Measurements from ENCODE around the gene HERC4.
"Not testable (repeated sequence)": the region's sequence is repeated elsewhere in the genome, so short reads cannot be mapped to it uniquely, and the experiment has no call there.

GRCh38 chr10:67877421-67877820, 197.7 kb downstream of the HERC4 start:
- TF ChIP-seq CTBP1 (IDR thresholded peaks at IDR 0.05; ENCODE audit: borderline replicate concordance); PKNOX1 (IDR thresholded peaks at IDR 0.05): not testable (repeated sequence)

Measured in HEK293T (cell line).